NCI-H1092 (cell line): ENCODE results near the gene APOBEC3B.
A peak's percentile ranks its signal among the peaks of the same experiment; 100 is the strongest.
"Not testable (repeated sequence)": the region's sequence is repeated elsewhere in the genome, so short reads cannot be mapped to it uniquely, and the experiment has no call there.

ENCODE experiments used
- DNase-seq: peaks from one replicate; lab custom pipeline; 2025; lab: John Stamatoyannopoulos, UW

The APOBEC3B gene

GRCh38 chr22:38997518-38997917 lies 15.4 kb downstream of the APOBEC3B start:
- DNase-seq, result no peak

- DNase-seq, result peak; percentile 57
Observed at GRCh38 chr22:39003165-39003638, 21.1 kb downstream of the APOBEC3B start.

DNA sequence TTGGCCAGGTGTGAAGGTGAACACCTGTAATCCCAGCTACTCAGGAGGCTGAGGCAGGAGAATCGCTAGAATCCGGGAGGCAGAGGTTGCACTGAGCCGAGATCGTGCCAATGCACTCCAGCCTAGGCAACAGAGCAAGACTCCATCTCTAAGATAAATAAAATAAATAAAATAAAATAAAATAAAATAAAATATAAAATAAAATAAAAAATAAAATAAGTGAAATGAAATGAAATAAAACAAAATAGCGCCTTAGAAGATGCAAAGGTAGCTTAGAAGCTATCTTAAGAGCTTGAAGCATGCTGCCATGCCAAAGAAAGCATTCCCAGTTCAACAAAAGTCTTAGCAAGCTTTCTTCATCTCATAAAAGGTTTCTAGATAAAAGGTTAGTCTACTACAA lies 25.0 kb downstream of the APOBEC3B start:
- DNase-seq, result no peak

- not testable (repeated sequence) for DNase-seq
Observed at GRCh38 chr22:39008271-39008850, 26.2 kb downstream of the APOBEC3B start.

DNA sequence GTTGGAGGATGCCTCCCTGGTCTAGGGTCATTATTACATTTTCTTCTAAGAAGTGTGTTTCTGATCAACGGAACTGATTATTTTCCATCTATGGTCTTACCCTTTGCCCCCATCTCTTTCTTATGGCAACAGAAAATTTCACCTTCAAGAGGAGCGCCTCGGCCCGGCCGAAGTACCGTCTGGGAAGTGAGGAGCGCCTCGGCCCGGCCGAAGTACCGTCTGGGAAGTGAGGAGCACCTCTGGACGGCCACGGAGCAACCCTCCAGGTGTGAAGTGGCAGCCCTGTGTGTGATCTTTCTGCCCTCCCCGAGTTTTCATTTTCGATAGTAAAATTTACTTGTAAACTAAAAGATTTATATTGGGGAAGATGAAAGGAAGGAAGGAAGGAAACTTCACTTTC lies 28.8 kb downstream of the APOBEC3B start:
- DNase-seq, result no peak

GRCh38 chr22:39012533-39013511 lies 30.7 kb downstream of the APOBEC3B start:
- DNase-seq, result no peak

GRCh38 chr22:39013561-39013941 lies 31.4 kb downstream of the APOBEC3B start:
- DNase-seq, result not testable (repeated sequence)

DNA sequence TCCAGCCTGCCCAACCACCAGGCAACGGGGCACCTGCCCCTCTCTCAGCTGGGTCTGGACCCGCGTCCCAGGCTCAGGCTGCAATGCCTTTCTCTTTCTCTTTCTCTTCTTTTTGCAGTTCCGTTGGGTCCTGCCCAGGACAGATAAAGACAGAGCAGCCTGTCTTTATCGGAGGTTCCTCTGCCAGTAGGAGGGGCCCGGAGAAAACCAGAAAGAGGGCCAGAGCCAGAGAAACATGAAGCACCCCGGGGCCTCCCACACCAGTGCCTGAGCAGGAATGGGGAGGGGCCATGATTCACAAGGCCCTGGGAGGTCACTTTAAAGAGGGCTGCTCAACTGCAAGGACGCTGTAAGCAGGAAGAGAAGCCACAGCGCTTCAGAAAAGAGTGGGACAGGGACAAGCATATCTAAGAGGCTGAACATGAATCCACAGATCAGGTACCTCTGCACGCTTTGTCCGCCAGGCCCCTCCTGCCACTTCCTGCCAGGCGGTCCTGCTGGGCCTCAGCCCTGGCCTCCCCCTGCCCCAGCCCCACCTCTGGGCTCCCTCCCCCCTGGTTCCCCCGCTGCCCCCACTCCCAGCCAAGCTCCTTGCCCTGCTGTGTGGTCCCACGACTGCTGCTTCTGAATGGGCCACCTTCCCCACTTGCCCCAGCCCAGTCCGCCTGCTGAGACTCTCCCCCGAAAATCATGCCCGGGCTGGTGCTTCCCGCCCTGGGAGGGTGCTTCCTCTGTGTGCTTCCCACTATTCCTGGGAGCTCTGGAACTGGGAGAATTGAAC lies 32.0 kb downstream of the APOBEC3B start, which contains the start of gene APOBEC3C:
TSS of gene APOBEC3C (plus strand) at position 316 of the 781 bp plus-strand sequence. CDS start at position 422, 106 bp downstream.
- no peak for DNase-seq

DNA sequence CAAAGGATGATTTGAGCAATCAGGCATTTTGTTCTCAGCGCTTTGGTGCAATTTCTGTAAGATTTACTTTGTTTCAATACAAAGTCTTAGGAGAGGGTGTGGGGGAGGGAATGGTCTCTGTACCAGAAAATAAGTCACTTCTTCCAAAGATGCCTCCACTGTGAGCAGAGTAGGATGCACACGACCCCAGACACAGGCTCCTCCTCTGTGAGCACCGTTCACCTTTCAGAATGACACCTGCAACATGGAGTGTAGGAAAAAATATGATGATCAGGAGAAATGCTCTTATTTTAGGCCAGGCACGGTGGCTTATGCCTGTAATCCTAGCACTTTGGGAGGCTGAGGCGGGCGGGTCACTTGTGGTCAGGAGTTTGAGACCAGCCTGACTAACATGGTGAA lies 32.6 kb downstream of the APOBEC3B start:
- not testable (repeated sequence) for DNase-seq

GRCh38 chr22:39016592-39016991 lies 34.4 kb downstream of the APOBEC3B start:
- DNase-seq, result no peak

GRCh38 chr22:39017596-39018365 lies 35.6 kb downstream of the APOBEC3B start:
- DNase-seq, result no peak

GRCh38 chr22:39020021-39020651 lies 38.0 kb downstream of the APOBEC3B start:
- DNase-seq, result not testable (repeated sequence)

DNA sequence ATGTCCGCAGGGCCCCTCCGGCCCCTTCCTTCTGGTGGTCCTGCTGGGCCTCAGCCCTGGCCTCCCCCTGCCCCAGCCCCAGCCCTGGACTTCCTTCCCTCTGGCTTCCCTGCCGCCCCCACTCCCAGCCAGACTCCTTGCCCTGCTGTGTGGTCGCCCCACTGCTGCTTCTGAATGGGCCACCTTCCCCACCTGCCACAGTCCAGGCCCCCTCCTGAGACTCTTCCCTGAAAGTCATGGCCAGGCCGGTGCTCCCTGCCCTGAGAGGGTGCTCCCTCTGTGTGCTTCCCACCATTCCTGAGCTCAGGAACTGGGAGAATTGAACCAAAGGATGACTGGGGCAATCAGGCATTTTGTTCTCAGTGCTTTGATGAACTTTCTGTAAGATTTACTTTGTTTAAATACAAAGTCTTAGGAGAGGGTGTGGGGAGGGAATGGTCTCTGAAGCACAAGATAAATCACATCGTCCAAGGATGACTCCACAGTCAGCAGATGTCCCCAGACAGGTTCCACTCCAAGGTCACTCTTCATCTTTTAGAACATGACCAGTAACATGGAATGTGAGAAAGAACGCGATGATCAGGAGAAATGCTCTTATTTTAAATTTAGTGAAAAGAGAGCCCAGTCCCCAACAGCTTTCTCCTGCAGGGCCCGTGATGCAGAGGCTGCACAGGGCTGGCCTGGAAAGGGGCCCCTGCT lies 39.6 kb downstream of the APOBEC3B start:
- DNase-seq, result no peak

DNA sequence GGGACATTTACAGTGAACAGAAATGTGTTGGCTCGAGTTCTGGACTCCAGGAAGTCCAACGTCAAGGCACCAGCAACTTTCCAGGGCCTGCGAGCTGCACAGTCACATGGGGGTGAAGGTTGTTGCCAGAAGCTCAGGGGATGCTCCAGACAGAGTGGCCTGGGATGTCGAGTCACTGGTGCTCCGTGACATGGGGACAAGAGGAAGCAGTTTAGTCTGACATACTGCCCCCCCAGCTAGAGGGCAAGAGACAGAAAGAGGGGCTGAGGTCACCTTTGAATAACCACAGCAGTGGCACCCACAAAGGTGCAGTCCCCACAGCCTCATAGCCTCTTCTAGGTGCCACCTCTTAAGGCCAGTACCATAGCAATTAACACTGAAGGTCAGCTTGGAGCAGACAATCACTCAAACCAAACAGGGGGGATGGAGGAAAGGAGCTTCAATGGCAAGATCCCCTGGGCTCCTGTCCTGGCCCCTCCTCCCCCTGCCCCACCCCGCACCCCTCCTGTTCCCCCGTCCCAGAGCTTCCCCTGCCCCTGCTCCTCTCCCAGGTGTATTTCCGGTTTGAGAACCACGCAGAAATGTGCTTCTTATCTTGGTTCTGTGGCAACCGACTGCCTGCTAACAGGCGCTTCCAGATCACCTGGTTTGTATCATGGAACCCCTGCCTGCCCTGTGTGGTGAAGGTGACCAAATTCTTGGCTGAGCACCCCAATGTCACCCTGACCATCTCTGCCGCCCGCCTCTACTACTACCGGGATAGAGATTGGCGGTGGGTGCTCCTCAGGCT lies 42.6 kb downstream of the APOBEC3B start:
- DNase-seq, result no peak

DNA sequence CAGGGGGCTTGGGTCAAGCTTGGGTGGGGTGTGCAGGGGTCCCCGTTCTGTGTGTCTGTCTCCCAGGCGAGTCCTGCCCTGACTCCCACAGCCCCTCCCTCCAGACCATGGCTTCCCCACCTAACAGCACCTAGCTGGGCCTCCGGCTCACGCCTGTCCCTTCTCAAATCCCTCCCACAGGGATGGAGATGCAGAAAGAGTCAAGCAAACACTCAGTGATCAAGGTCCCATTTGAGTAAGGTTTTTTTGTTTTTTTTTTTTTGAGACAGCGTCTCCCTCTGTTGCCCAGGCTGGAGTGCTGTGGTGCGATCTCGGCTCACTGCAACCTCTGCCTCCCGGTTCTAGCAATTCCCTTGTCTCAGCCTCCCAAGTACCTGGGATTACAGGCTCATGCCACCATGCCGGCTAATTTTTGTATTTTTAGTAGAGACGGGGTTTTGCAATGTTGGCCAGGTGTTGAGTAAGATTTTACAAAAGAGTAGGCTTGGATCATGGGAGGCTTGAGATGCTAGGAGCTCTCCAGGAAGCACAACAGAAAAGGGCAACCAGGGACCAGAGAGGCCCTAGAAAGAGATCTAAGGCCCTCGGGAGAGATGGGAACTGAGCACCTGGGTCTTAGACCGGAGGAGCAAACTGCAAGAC lies 44.5 kb downstream of the APOBEC3B start:
- no peak for DNase-seq

DNA sequence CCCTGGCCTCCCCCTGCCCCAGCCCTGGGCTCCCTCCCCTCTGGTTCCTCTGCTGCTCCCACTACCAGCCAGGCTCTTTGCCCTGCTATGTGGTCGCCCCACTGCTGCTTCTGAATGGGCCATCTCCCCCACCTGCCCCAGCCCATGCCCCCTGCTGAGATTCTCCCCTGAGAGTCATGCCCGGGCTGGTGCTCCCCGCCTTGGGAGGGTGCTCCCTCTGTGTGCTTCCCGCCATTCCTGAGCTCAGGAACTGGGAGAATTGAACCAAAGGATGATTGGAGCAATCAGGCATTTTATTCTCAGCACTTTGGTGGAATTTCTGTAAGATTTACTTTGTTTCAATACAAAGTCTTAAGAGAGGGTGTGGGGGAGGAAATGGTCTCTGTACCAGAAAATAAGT lies 45.6 kb downstream of the APOBEC3B start:
- DNase-seq, result no peak

- no peak for DNase-seq
Observed at GRCh38 chr22:39028281-39028680, 46.1 kb downstream of the APOBEC3B start.

GRCh38 chr22:39029227-39029626 lies 47.1 kb downstream of the APOBEC3B start:
- DNase-seq, result no peak

DNA sequence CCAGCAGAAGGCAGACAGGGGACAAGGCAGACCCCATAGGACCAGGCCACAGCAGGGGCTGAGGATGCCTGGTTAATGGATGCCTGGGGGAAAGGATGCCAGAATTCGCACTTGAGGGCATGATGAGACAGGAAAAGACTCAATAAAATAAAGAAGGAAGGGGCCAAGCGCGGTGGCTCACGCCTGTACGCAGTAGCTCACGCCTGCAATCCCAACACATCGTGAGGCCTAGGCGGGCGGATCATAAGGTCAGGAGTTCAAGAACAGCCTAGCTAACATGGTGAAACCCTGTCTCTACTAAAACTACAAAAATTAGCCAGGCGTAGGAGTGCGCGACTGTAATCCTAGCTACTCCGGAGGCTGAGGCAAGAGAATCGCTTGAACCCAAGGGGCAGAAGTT lies 48.6 kb downstream of the APOBEC3B start:
- DNase-seq, result no peak
